ENCODE measurements around the gene CNPY2. TPM values are rescaled to one million over a fixed set of nuclear protein-coding genes. Genes with fewer than 3 reads are reported as not detected.
"Not testable (repeated sequence)": the region's sequence is repeated elsewhere in the genome, so short reads cannot be mapped to it uniquely, and the experiment has no call there.

Gene CNPY2
- total RNA-seq, 4 donors from 2014 or later = 23.3 to 40.9 (median 37.7) TPM

DNA sequence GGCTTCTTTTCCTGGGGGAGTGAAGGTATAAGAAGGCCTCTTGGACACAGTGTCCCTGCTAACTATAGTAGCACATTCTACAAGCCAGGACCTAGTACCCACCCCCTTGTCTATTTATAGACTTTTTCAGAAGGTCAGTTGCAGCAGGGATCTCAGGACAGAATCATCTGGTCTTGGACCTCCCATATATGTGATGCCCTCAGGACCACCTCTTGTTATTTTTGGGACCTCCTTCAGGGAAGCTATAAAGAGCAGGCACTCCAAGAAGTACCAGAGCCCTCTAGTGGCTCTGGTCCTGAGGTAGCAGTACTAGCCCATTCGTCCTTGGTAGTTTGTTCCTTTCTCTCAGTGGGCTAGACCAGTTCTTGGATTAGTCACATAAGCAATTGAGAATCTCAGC is 44.8 kb downstream of the CNPY2 start:
- DNase-seq (ENCODE audit: low spot score in 2 of 2) = no peak
- intact Hi-C loops (cut with DNase I; ENCODE audit: low total_unique reads) = no loop called here
- no peak for TF ChIP-seq POLR2A (IDR thresholded peaks at IDR 0.05)
- TF ChIP-seq, protein P1, sequence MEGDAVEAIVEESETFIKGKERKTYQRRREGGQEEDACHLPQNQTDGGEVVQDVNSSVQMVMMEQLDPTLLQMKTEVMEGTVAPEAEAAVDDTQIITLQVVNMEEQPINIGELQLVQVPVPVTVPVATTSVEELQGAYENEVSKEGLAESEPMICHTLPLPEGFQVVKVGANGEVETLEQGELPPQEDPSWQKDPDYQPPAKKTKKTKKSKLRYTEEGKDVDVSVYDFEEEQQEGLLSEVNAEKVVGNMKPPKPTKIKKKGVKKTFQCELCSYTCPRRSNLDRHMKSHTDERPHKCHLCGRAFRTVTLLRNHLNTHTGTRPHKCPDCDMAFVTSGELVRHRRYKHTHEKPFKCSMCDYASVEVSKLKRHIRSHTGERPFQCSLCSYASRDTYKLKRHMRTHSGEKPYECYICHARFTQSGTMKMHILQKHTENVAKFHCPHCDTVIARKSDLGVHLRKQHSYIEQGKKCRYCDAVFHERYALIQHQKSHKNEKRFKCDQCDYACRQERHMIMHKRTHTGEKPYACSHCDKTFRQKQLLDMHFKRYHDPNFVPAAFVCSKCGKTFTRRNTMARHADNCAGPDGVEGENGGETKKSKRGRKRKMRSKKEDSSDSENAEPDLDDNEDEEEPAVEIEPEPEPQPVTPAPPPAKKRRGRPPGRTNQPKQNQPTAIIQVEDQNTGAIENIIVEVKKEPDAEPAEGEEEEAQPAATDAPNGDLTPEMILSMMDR (IDR thresholded peaks at IDR 0.05) = no peak
- H3K4me3 ChIP-seq (ENCODE audit: low read depth, poor library complexity, severe bottlenecking) = no peak overlapping the region
- 7 to 19% methylated on average over 1 of the region's 1 CpG for WGBS, 2 donors

- TF ChIP-seq, protein P1 (IDR thresholded peaks at IDR 0.05) = no peak
- no peak for TF ChIP-seq POLR2A (IDR thresholded peaks at IDR 0.05)
- no peak for DNase-seq (ENCODE audit: low spot score in 2 of 2)
- H3K4me3 ChIP-seq (ENCODE audit: low read depth, poor library complexity, severe bottlenecking) = peak overlapping the region; percentile 62
- WGBS, 2 donors = 28 to 31% methylated on average over 21 of the region's 21 CpGs
- intact Hi-C loops (cut with DNase I; ENCODE audit: low total_unique reads) = no loop called here
These were observed 48.2 kb downstream of the CNPY2 start for GRCh38 chr12:56267443-56268071.

DNA sequence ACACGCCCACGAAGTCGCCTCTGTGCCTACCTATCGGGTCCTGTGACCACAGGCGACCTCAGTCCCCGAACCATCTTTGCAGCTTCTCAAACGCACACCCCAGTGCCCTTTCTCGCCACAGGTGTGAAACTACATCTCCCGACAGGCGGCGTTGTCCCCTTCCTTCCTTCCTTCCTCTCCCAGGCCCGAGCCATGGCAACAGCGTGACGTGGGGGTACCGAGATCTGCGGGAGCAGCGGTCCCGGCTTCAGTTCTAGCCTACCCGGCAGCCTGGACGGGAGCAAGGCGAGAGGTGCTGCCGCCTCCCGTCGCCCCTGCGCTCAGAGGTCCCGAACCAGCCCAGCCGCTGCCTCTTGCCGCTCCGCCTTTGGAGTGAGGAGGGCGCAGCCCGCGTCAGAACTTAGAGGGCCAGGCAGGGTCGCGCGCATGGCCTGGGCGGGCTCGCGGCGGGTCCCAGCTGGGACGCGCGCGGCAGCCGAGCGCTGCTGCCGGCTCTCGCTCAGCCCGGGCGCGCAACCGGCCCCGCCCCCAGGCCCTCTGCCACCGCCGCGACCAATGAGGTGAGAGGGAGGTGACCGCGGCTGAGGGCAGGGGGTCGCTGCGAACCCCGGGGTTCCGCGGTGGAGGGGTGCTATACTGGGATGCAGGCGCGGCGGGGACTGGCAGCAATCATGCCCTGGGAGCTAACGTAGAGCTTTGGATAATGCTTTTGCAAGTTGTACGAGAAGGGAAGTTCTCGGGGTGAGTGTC is 48.9 kb downstream of the CNPY2 start, which contains the start of gene COQ10A:
Gene COQ10A (plus strand): TSS at position 250 of the 750 bp plus-strand sequence. CDS start 177 bp downstream, at position 427.
- WGBS, 2 donors = 0% methylated on average over 32 to 65 of the region's 68 CpGs
- no peak for TF ChIP-seq POLR2A (IDR thresholded peaks at IDR 0.05)
- TF ChIP-seq, protein P1 (IDR thresholded peaks at IDR 0.05) = peak in 1 of 3 donors; percentile 20
- intact Hi-C loops (cut with DNase I; ENCODE audit: low total_unique reads) = no loop called here
- peak within 1 kb of the TSS; percentile 62 for H3K4me3 ChIP-seq (ENCODE audit: low read depth, poor library complexity, severe bottlenecking)
- DNase-seq (ENCODE audit: low spot score in 2 of 2) = peak; percentile 87 to 98

- intact Hi-C loops (cut with DNase I; ENCODE audit: low total_unique reads); DNase-seq (ENCODE audit: low spot score in 2 of 2): not testable (repeated sequence)
- H3K4me3 ChIP-seq (ENCODE audit: low read depth, poor library complexity, severe bottlenecking) = peak overlapping the region; percentile 62
- WGBS, 2 donors = 51 to 55% methylated on average over 16 of the region's 16 CpGs
These were observed 49.6 kb downstream of the CNPY2 start for GRCh38 chr12:56266068-56266692.

GRCh38 chr12:56262955-56263354 is 52.8 kb downstream of the CNPY2 start:
- 94 to 95% methylated on average over 7 of the region's 7 CpGs for WGBS, 2 donors
- DNase-seq (ENCODE audit: low spot score in 2 of 2); intact Hi-C loops (cut with DNase I; ENCODE audit: low total_unique reads); H3K4me3 ChIP-seq (ENCODE audit: low read depth, poor library complexity, severe bottlenecking): not testable (repeated sequence)

DNA sequence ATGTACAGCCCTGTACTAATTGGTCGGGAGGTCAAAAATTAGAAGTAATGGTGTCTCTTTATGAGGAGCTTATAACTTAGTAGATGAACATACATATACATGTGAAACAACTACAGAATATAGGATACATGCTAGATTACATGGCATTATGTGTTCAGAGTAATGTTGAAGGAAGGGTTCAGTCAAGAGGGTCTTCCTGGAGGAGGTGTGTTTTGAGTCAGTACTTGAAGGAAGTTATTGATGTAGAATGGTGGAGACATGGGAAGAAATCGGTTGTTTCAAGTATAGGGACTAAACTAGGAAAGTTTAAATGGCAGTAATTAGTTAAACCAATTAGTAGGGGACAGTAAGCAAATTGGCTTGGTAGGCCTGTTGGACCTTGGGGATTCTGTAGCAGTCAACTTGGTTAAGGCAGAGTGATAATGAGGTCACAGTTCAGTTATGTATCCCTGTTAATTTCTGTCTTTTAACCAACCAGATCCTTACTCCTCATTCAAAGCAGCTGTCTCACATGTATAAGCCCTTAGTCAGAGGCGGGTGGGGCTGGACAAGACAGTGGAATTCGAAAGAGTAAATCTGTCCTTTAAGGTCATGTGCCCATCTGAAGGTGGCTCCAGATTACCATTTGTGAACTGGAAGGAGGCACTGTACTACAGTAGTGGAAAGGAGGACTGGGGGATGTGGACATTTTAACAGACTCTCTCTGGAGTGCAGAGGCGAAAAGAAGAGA is 54.1 kb downstream of the CNPY2 start:
- WGBS, 2 donors = 71 to 77% methylated on average over 5 of the region's 5 CpGs
- intact Hi-C loops (cut with DNase I; ENCODE audit: low total_unique reads) = no loop called here
- no peak overlapping the region for H3K4me3 ChIP-seq (ENCODE audit: low read depth, poor library complexity, severe bottlenecking)
- TF ChIP-seq POLR2A (IDR thresholded peaks at IDR 0.05) = no peak
- TF ChIP-seq, protein P1 (IDR thresholded peaks at IDR 0.05) = no peak
- DNase-seq (ENCODE audit: low spot score in 2 of 2) = no peak
